Measurements from ENCODE around the gene PAIP1.
"Not testable (repeated sequence)": the region's sequence is repeated elsewhere in the genome, so short reads cannot be mapped to it uniquely, and the experiment has no call there.

PAIP1 gene

GRCh38 chr5:43515678-43516048, 41.2 kb downstream of the PAIP1 start:
- DNase-seq (ENCODE audit: low read depth, low spot score): no peak

- peak; percentile 98 for DNase-seq (ENCODE audit: low read depth, low spot score)
Measured at GRCh38 chr5:43514816-43515677, 41.8 kb downstream of the PAIP1 start, which contains the start of gene C5orf34. Gene C5orf34 (minus strand): TSS chr5:43515148. CDS start chr5:43509339, 5,809 bp downstream.

GRCh38 chr5:43514471-43514815, 42.4 kb downstream of the PAIP1 start:
- DNase-seq (ENCODE audit: low read depth, low spot score): peak; percentile 82

GRCh38 chr5:43514025-43514424, 42.9 kb downstream of the PAIP1 start:
- DNase-seq (ENCODE audit: low read depth, low spot score): peak; percentile 4

- not testable (repeated sequence) for DNase-seq (ENCODE audit: low read depth, low spot score)
Measured at GRCh38 chr5:43511062-43511461, 45.8 kb downstream of the PAIP1 start.

GRCh38 chr5:43498581-43498980, 58.3 kb downstream of the PAIP1 start:
- DNase-seq (ENCODE audit: low read depth, low spot score): no peak

- no peak for DNase-seq (ENCODE audit: low read depth, low spot score)
Measured at GRCh38 chr5:43497311-43498104, 59.4 kb downstream of the PAIP1 start.

GRCh38 chr5:43491326-43491725, 65.6 kb downstream of the PAIP1 start:
- DNase-seq (ENCODE audit: low read depth, low spot score): no peak

- no peak for DNase-seq (ENCODE audit: low read depth, low spot score)
Measured at GRCh38 chr5:43486353-43486752, 70.5 kb downstream of the PAIP1 start.

- DNase-seq (ENCODE audit: low read depth, low spot score): no peak
Measured at GRCh38 chr5:43485406-43485805, 71.5 kb downstream of the PAIP1 start.

- peak; percentile 94 for DNase-seq (ENCODE audit: low read depth, low spot score)
Measured at GRCh38 chr5:43484106-43484849, 72.6 kb downstream of the PAIP1 start.

- DNase-seq (ENCODE audit: low read depth, low spot score): peak; percentile 98
Measured at GRCh38 chr5:43483298-43484105, 73.4 kb downstream of the PAIP1 start, which contains the start of gene TMEM267. Gene TMEM267 (minus strand): TSS chr5:43483865. CDS start chr5:43453969, 29,896 bp downstream.

- peak; percentile 35 for DNase-seq (ENCODE audit: low read depth, low spot score)
Measured at GRCh38 chr5:43482490-43483297, 74.2 kb downstream of the PAIP1 start.

Data from astrocyte of the hippocampus (primary cell).